MM.1S (cell line): ENCODE measurements around the gene MAL.

Source experiments
- DNase-seq: peaks from one replicate; pipeline ENCODE4 v3.0.0-alpha.2; 2015
- H2AFZ ChIP-seq: fragments of 300-600 bp; sonication (generic); 2 replicates; pipeline ENCODE4 v1.6.0; 2016; ENCODE audit warnings: antibody characterized with exemption, low read length
- H3F3A ChIP-seq: fragments of 300-600 bp; sonication (generic); 2 replicates; pipeline ENCODE4 v1.6.1; 2016; ENCODE audit warnings: mild to moderate bottlenecking, antibody characterized with exemption, low read length, moderate library complexity, mixed read lengths; ENCODE audit not compliant: insufficient read depth
- H3K27ac ChIP-seq: fragments of 300-600 bp; sonication (generic); 2 replicates; pipeline ENCODE4 v1.5.1; 2016; ENCODE audit warnings: mild to moderate bottlenecking, low read length
- H3K27me3 ChIP-seq: fragments of 300-600 bp; sonication (generic); replicated peaks from 2 replicates; pipeline ENCODE4 v1.6.0; 2016; ENCODE audit warnings: low read length; ENCODE audit not compliant: insufficient read depth
- H3K36me3 ChIP-seq: fragments of 300-600 bp; sonication (generic); replicated peaks from 2 replicates; pipeline ENCODE4 v1.6.1; 2016; ENCODE audit warnings: mild to moderate bottlenecking, low read length, mixed read lengths; ENCODE audit not compliant: insufficient read depth
- H3K4me1 ChIP-seq: fragments of 300-600 bp; sonication (generic); 2 replicates; pipeline ENCODE4 v1.6.1; 2016; ENCODE audit warnings: low read length, mixed read lengths
- H3K4me2 ChIP-seq: fragments of 300-600 bp; sonication (generic); 2 replicates; pipeline ENCODE4 v1.6.0; 2016; ENCODE audit warnings: low read depth, low read length
- H3K4me3 ChIP-seq: fragments of 300-600 bp; sonication (generic); 2 replicates; pipeline ENCODE4 v1.5.1; 2016; ENCODE audit warnings: low read length, mixed read lengths
- H3K79me2 ChIP-seq: fragments of 300-600 bp; sonication (generic); 2 replicates; pipeline ENCODE4 v1.6.1; 2016; ENCODE audit warnings: mixed run types, low read length, mixed read lengths
- H3K9ac ChIP-seq: fragments of 300-600 bp; sonication (generic); 2 replicates; pipeline ENCODE4 v1.6.1; 2016; ENCODE audit warnings: low read length, mixed read lengths
- H3K9me2 ChIP-seq: fragments of 300-600 bp; sonication (generic); replicated peaks from 2 replicates; pipeline ENCODE4 v1.6.1; 2016; ENCODE audit warnings: mild to moderate bottlenecking, low read length, mixed read lengths; ENCODE audit not compliant: insufficient read depth
- H3K9me3 ChIP-seq: fragments of 300-600 bp; sonication (generic); replicated peaks from 2 replicates; pipeline ENCODE4 v1.6.1; 2016; ENCODE audit warnings: mild to moderate bottlenecking, low read length, mixed read lengths; ENCODE audit not compliant: insufficient read depth
- H4K20me1 ChIP-seq: fragments of 300-600 bp; sonication (generic); 2 replicates; pipeline ENCODE4 v1.6.1; 2016; ENCODE audit warnings: mild to moderate bottlenecking, low read length, moderate library complexity, mixed read lengths; ENCODE audit not compliant: insufficient read depth
- CTCF ChIP-seq: fragments of 300-600 bp; sonication (generic); IDR thresholded peaks from 2 replicates; pipeline ENCODE4 v1.5.1; 2016; ENCODE audit warnings: antibody characterized with exemption, low read length, mixed read lengths
- EZH2 ChIP-seq: fragments of 300-600 bp; sonication (generic); optimal IDR thresholded peaks from 2 replicates; pipeline ENCODE3; 2017; ENCODE audit warnings: low read depth, mild to moderate bottlenecking, antibody characterized with exemption, low read length, mixed read lengths
- EZH2phosphoT487 ChIP-seq: fragments of 300-600 bp; sonication (generic); IDR thresholded peaks from 2 replicates; pipeline ENCODE4 v1.6.1; 2018; ENCODE audit warnings: antibody characterized with exemption, low read length

Gene MAL

GRCh38 chr2:95046371-95047112 lies 21.0 kb downstream of the MAL start:
- H3K9me2 ChIP-seq: no peaks in the 10 kb centered on the region
- no peaks in the 10 kb centered on the region for H3F3A ChIP-seq
- no peaks in the 10 kb centered on the region for H3K79me2 ChIP-seq
- no peaks in the 10 kb centered on the region for H3K9me3 ChIP-seq
- H2AFZ ChIP-seq: no peak overlapping the region
- H4K20me1 ChIP-seq: no peaks in the 10 kb centered on the region
- no peak for DNase-seq
- no peaks in the 10 kb centered on the region for H3K36me3 ChIP-seq
- H3K9ac ChIP-seq: no peak overlapping the region
- no peaks in the 10 kb centered on the region for H3K27me3 ChIP-seq
- no peak overlapping the region for H3K4me3 ChIP-seq
- H3K27ac ChIP-seq: no peak overlapping the region
- no peak overlapping the region for H3K4me2 ChIP-seq
- no peaks in the 10 kb centered on the region for H3K4me1 ChIP-seq
- TF ChIP-seq EZH2phosphoT487 (no peak), EZH2 (no peak), CTCF (no peak)

GRCh38 chr2:95047629-95048510 lies 22.4 kb downstream of the MAL start:
- Histone ChIP-seq H3K9me2 (no peaks in the 10 kb centered on the region), H3K36me3 (no peaks in the 10 kb centered on the region), H3K79me2 (no peaks in the 10 kb centered on the region), H3K27ac (no peak overlapping the region), H3K4me2 (no peak overlapping the region), H3K9ac (no peak overlapping the region), H4K20me1 (no peaks in the 10 kb centered on the region), H3K4me3 (no peak overlapping the region), H3K9me3 (no peaks in the 10 kb centered on the region), H3K27me3 (no peaks in the 10 kb centered on the region), H3F3A (no peaks in the 10 kb centered on the region), H3K4me1 (no peaks in the 10 kb centered on the region), H2AFZ (no peak overlapping the region)
- DNase-seq: no peak
- TF ChIP-seq EZH2 (no peak), EZH2phosphoT487 (no peak), CTCF (no peak)

GRCh38 chr2:95048825-95049682 lies 23.5 kb downstream of the MAL start:
- no peaks in the 10 kb centered on the region for H3K4me1 ChIP-seq
- no peaks in the 10 kb centered on the region for H3K9me3 ChIP-seq
- H4K20me1 ChIP-seq: no peaks in the 10 kb centered on the region
- H3K36me3 ChIP-seq: no peaks in the 10 kb centered on the region
- H3K9ac ChIP-seq: no peak overlapping the region
- H3F3A ChIP-seq: no peaks in the 10 kb centered on the region
- H3K4me2 ChIP-seq: no peak overlapping the region
- no peaks in the 10 kb centered on the region for H3K79me2 ChIP-seq
- H3K27me3 ChIP-seq: no peaks in the 10 kb centered on the region
- DNase-seq: no peak
- no peak overlapping the region for H2AFZ ChIP-seq
- H3K4me3 ChIP-seq: no peak overlapping the region
- H3K27ac ChIP-seq: no peak overlapping the region
- no peaks in the 10 kb centered on the region for H3K9me2 ChIP-seq
- TF ChIP-seq CTCF: no peak
- TF ChIP-seq EZH2: no peak
- TF ChIP-seq EZH2phosphoT487: no peak
